Activated CD4-positive, alpha-beta T cell treated with anti-CD3 and anti-CD28 coated beads, Interleukin-2, amount 10 ng/mL, durations not matched to agents 7 days and 5 days (primary cell): ENCODE results near the gene CCER1. TPM values are rescaled to one million over a fixed set of nuclear protein-coding genes. Genes with fewer than 3 reads are reported as not detected.

Experiments
- CTCF ChIA-PET: fragments of 350-600 bp; sonication (Branson Sonifier 250); formaldehyde crosslinking; loops from one replicate; lab custom pipeline; 2021; ENCODE audit warnings: antibody characterized with exemption; lab: Charles Lee
- POLR2A ChIA-PET: fragments of 350-600 bp; sonication (Branson Sonifier 250); formaldehyde crosslinking; loops from one replicate; lab custom pipeline; 2021; ENCODE audit warnings: antibody characterized with exemption; lab: Charles Lee
- DNase-seq: peaks from one replicate; pipeline ENCODE4 v3.0.0-alpha.2; 2020
- H3K27ac Mint-ChIP-seq: one replicate; pipeline ENCODE4 v1.8.0; 2021; ENCODE audit warnings: mild to moderate bottlenecking, moderate library complexity, mixed read lengths
- H3K27me3 Mint-ChIP-seq: one replicate; pipeline ENCODE4 v1.8.0; 2021; ENCODE audit warnings: mixed read lengths
- H3K36me3 Mint-ChIP-seq: one replicate; pipeline ENCODE4 v1.8.0; 2021; ENCODE audit warnings: low read depth, mixed read lengths
- H3K4me1 Mint-ChIP-seq: one replicate; pipeline ENCODE4 v1.8.0; 2021; ENCODE audit warnings: mixed read lengths
- H3K4me3 Mint-ChIP-seq: one replicate; pipeline ENCODE4 v1.8.0; 2021; ENCODE audit warnings: mild to moderate bottlenecking, moderate library complexity, mixed read lengths
- H3K9me3 Mint-ChIP-seq: one replicate; pipeline ENCODE4 v1.8.0; 2021; ENCODE audit warnings: mixed read lengths
- total RNA-seq, 2 experiments: library from RNA; stranded (reverse); gene quantifications; one replicate each; pipeline ENCODE4 v1.2.3, GENCODE V29; 2021

CCER1 gene
- total RNA-seq, 2 experiments from 2014 or later = not detected

DNA sequence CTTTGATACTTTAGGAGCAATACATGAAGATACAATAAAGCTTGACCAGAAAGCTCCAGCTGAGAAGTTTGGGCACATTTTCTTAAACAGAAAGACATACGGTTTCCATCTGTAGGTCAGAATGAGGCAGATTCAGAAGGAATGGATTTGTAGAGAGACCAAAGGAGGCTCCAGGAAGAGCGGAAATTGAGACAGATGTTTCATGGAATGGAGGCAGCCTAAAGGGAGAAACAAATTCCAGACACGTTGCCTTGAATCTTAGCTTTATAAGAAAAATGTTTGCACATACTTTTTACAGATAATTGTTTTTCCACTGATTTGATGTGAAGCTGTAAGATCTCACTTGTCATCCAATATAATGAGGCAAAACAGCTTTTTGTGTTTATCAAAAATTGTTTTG is 25.0 kb upstream of the CCER1 start:
- Mint-ChIP-seq H3K36me3 (no peaks in the 10 kb centered on the region), H3K9me3 (no peaks in the 10 kb centered on the region), H3K4me1 (no peaks in the 10 kb centered on the region), H3K4me3 (no peak overlapping the region), H3K27ac (no peak overlapping the region), H3K27me3 (no peaks in the 10 kb centered on the region)
- ChIA-PET POLR2A (no interaction called here), CTCF (interaction anchor here (1.2 kb wide), 1 partner anchor 366 kb away, joined by 3 read pairs; no protein-coding TSS in a partner anchor)
- no peak for DNase-seq

DNA sequence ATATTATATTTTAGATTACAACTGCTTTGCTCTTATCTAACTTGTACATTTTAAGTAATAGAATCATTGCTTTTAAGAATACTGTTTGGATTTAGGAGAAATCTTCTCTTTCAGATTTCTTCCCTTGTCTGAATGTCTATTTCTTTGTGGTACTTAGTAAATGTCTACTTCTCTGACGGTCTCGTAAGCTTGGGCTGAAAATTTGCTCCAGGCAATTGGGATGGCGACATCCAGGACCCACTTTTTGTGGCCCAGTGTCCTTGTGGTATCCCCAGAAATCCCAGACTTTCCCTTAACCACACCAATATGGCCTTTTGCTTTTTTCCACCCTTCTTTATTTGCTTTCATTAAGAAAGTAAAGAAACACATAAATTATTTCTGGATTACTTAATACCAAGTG is 24.0 kb upstream of the CCER1 start:
- POLR2A ChIA-PET = no interaction called here

DNA sequence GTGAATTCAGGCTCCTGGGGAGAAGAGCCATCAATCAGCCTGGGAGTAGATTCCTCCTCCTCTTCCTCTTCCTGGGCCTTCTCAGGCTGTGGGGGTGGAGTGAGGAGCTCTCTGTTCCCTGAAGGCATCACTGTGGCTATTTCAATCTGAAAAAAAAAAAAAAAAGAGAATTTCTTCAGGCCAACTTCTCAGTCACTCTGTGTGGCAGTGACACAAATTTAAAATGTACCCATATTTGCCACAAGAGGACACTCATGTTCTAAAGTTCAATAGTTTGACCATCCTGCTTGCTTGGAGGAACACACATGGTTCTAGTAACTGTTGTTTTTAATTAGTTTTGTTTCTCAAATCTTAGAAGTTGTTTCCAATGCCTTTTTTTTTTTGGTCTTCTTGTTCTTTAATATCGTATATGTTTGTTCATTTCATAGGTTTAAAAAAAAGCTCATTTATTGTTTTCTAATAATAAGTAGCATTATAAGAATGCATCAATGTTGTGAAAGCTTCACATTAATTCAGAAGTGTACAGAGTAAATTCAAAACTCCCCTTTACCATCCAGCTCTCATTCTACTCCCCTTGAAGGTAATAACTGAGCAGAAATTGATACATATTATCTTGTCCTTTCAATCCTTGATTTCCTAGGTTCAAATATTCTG is 23.3 kb upstream of the CCER1 start:
- CTCF ChIA-PET = interaction anchor here (0.7 kb wide), 3 partner anchors 322 to 928 kb away, joined by 3 to 5 read pairs (median 5); no protein-coding TSS in a partner anchor
- Mint-ChIP-seq H3K9me3 (no peaks in the 10 kb centered on the region), H3K4me1 (no peaks in the 10 kb centered on the region), H3K4me3 (no peak overlapping the region), H3K27me3 (peaks cover 11% of the 10 kb centered on the region), H3K36me3 (no peaks in the 10 kb centered on the region), H3K27ac (no peak overlapping the region)
- no peak for DNase-seq
- POLR2A ChIA-PET = no interaction called here

More for the DNA sequence above, 24.0 kb upstream of the CCER1 start:
- H3K4me1 Mint-ChIP-seq = no peaks in the 10 kb centered on the region
- DNase-seq = no peak
- H3K27me3 Mint-ChIP-seq = peaks cover 6% of the 10 kb centered on the region
- no peaks in the 10 kb centered on the region for H3K9me3 Mint-ChIP-seq
- no peaks in the 10 kb centered on the region for H3K36me3 Mint-ChIP-seq
- no peak overlapping the region for H3K4me3 Mint-ChIP-seq
- no peak overlapping the region for H3K27ac Mint-ChIP-seq
- CTCF ChIA-PET = interaction anchor here (0.7 kb wide), 1 partner anchor 321 kb away, joined by 5 read pairs; no protein-coding TSS in a partner anchor

DNA sequence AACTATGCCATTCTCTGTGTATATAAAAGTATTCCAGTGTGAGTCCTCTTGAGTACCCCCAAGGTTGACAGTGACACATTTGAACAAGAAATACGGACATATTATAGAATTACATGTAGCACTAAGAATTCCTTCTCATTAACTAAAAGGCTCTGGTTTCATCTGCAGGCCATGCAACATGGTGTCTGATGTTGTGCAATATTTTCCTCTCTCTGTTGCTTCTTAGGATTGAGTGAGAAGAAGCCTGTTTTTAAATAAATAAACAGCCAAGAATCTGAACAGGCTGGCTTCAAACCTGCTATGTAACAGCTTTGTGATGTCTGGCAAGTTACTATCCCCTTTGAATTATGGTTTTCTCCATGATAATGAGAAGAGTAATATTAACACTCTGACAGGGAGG is 22.2 kb upstream of the CCER1 start:
- no peaks in the 10 kb centered on the region for H3K9me3 Mint-ChIP-seq
- peaks cover 11% of the 10 kb centered on the region for H3K27me3 Mint-ChIP-seq
- H3K36me3 Mint-ChIP-seq = no peaks in the 10 kb centered on the region
- ChIA-PET CTCF (no interaction called here), POLR2A (no interaction called here)
- no peak overlapping the region for H3K4me3 Mint-ChIP-seq
- DNase-seq = no peak
- H3K4me1 Mint-ChIP-seq = no peaks in the 10 kb centered on the region
- no peak overlapping the region for H3K27ac Mint-ChIP-seq

DNA sequence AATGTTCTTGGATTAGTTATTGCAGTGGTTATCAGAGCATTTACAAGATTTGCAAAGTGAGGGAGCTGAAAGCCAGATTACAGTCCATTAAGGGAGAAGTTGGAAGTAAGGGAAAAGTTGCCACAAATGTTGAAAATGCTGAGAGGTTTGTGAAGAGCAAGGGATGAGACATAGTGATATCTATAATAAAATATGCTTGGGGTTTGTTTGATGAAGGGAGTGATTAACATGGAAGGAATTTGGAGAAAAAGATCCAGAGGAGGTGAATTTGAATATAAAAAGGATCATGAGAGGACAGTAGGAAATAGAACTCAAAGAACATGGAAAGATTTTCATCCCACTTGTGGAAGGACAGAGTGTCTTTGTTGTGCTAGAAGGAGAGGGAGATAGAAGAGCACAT is 19.3 kb upstream of the CCER1 start:
- no peaks in the 10 kb centered on the region for H3K36me3 Mint-ChIP-seq
- ChIA-PET CTCF (no interaction called here), POLR2A (no interaction called here)
- DNase-seq = no peak
- H3K9me3 Mint-ChIP-seq = no peaks in the 10 kb centered on the region
- H3K4me1 Mint-ChIP-seq = no peaks in the 10 kb centered on the region
- H3K27ac Mint-ChIP-seq = no peak overlapping the region
- no peak overlapping the region for H3K4me3 Mint-ChIP-seq
- peaks cover 11% of the 10 kb centered on the region for H3K27me3 Mint-ChIP-seq

DNA sequence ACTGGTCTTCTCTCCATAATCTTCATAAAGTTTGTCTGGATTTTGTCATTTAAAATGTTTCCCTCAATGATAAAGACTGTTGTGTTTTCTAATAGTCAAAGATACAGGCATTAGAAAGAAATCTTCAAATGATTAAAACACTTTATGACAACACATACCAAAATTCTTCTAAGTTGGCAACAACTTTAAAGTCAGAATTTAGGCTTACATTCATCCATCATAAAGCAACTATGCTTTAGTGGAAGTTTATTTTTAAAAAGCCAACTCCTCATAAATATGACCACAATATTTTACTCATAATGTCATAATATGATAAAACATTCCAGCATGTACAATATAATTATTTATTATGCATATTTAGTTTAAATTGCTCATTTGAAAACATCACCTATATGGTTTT is 17.2 kb upstream of the CCER1 start:
- no peak for DNase-seq
- CTCF ChIA-PET = no interaction called here
- no peaks in the 10 kb centered on the region for H3K36me3 Mint-ChIP-seq
- no peak overlapping the region for H3K27ac Mint-ChIP-seq
- POLR2A ChIA-PET = no interaction called here
- H3K4me1 Mint-ChIP-seq = no peaks in the 10 kb centered on the region
- no peaks in the 10 kb centered on the region for H3K9me3 Mint-ChIP-seq
- peaks cover 12% of the 10 kb centered on the region for H3K27me3 Mint-ChIP-seq
- H3K4me3 Mint-ChIP-seq = no peak overlapping the region

DNA sequence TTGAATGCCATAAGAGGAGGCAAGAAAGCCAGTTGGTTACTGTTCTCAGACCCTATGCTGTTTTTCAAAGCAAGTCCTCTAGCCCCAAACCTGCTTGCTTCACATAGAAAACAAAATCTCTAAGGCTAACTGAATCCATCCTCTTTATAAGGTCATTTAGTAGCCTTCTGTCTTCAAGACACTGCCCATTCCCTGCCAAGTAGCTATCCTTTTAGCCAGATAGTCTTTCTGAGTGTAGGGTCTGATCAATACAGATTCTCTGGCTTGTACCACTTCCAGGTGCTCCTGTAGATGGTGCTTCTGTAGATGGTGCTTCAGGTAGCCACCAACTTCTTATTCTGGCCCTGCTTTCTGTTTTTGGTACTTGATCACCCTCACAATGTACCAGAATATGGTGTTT is 15.9 kb upstream of the CCER1 start:
- no peaks in the 10 kb centered on the region for H3K4me1 Mint-ChIP-seq
- ChIA-PET POLR2A (no interaction called here), CTCF (no interaction called here)
- H3K27me3 Mint-ChIP-seq = peaks cover 14% of the 10 kb centered on the region
- no peaks in the 10 kb centered on the region for H3K36me3 Mint-ChIP-seq
- DNase-seq = no peak
- no peak overlapping the region for H3K27ac Mint-ChIP-seq
- no peaks in the 10 kb centered on the region for H3K9me3 Mint-ChIP-seq
- H3K4me3 Mint-ChIP-seq = no peak overlapping the region

DNA sequence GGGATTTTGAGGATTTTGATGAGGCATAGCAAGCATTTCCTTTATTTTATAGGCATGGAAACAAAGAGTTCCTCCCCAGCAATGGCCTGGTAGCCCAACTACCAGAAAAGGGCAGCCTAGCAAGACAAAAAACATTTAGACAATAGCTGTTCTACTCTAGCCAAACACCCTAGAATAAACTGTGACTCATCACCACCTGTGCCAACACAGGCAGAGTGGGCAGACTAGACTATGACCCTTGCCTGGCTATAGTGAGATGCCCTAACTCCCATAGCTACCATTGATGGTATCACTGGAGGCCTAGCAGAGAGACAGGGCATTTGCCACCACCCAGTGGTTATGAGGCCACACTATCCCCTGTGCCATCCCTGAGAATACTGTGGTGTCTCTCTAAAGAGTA is 15.5 kb upstream of the CCER1 start:
- CTCF ChIA-PET = no interaction called here
- POLR2A ChIA-PET = no interaction called here
- Mint-ChIP-seq H3K9me3 (no peaks in the 10 kb centered on the region), H3K4me1 (no peaks in the 10 kb centered on the region), H3K36me3 (no peaks in the 10 kb centered on the region), H3K4me3 (no peak overlapping the region), H3K27ac (no peak overlapping the region), H3K27me3 (peaks cover 14% of the 10 kb centered on the region)
- no peak for DNase-seq

DNA sequence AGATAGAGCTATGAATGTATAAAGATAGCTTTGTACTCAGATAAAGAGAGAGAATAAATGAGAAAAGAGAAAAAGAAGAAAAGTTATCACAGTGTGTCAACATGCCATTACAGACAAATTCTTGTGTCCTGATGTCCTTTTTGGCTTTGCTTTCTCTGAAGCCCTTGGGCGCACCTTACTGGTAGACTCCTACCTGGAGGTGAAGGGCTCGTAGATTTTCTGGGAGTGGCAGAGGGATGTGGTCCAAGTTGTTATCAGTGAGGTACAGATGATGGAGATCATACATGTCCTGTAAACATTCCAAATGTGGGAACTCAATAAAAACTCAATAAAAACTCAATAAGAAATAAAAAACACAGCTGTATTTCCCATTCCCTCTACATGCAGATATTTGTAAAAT is 14.9 kb upstream of the CCER1 start:
- Mint-ChIP-seq H3K36me3 (no peaks in the 10 kb centered on the region), H3K27ac (no peak overlapping the region), H3K4me3 (no peak overlapping the region), H3K9me3 (no peaks in the 10 kb centered on the region), H3K4me1 (no peaks in the 10 kb centered on the region), H3K27me3 (peaks cover 14% of the 10 kb centered on the region)
- ChIA-PET POLR2A (no interaction called here), CTCF (no interaction called here)
- DNase-seq = no peak

DNA sequence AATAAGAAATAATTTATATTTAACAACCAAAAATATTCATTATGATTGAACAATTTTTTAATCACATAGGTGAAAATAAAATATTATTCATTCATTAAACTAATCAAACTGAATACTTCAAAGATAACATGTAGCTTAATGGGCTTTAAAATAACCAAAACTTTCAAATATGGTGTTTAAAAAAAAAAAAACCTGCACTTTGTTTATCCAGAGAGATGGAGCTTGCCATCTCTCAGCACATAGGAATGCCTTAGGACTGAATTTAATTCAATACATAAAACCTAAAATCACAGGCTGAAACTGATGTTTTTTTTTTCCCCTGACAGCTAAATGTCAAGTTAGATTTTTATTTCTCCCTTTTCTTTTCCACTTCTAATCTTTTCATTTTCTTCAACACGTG is 14.4 kb upstream of the CCER1 start:
- Mint-ChIP-seq H3K4me1 (no peaks in the 10 kb centered on the region), H3K27me3 (peaks cover 12% of the 10 kb centered on the region), H3K4me3 (no peak overlapping the region), H3K27ac (no peak overlapping the region), H3K36me3 (no peaks in the 10 kb centered on the region), H3K9me3 (no peaks in the 10 kb centered on the region)
- POLR2A ChIA-PET = no interaction called here
- CTCF ChIA-PET = no interaction called here
- no peak for DNase-seq

DNA sequence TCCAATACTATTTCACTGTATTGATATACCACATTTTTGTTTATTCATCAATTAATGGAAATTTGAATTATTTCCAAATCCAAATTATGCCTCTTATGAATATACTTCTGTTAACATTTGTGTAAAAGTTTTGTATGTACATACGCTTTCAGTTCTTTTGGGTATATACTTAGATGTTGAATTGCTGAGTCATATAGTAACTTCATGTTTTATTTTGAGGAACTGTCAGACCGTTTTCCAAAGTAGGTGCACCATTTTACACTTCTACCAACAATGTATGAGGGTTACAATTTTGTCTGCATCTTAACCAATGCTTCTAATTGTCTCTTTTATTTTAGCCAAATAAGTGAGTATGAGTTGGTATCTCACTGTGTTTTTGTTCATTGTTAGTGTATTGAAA is 10.2 kb upstream of the CCER1 start:
- no peaks in the 10 kb centered on the region for H3K36me3 Mint-ChIP-seq
- peaks cover 4% of the 10 kb centered on the region for H3K27me3 Mint-ChIP-seq
- H3K27ac Mint-ChIP-seq = no peak overlapping the region
- H3K4me3 Mint-ChIP-seq = no peak overlapping the region
- ChIA-PET CTCF (no interaction called here), POLR2A (no interaction called here)
- no peak for DNase-seq
- no peaks in the 10 kb centered on the region for H3K4me1 Mint-ChIP-seq
- H3K9me3 Mint-ChIP-seq = no peaks in the 10 kb centered on the region

DNA sequence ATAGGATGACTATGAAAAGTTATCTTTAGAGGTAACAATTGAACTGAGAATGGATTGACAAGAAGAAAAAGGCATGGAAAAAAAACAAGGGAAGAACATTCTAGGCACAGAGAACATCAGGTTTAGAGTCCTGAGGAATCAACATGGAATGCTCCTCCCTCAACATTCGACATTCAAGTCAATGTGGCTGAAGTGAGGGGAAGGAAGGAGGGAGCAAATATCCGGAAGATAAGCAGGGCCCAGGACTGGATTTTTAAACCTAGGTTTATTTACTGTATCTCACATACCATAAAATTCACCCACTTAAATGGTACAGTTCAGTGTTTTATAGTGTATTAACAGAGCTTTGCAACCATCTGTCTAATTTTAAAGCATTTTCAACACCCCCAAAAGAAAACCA is 9.6 kb upstream of the CCER1 start:
- POLR2A ChIA-PET = no interaction called here

DNA sequence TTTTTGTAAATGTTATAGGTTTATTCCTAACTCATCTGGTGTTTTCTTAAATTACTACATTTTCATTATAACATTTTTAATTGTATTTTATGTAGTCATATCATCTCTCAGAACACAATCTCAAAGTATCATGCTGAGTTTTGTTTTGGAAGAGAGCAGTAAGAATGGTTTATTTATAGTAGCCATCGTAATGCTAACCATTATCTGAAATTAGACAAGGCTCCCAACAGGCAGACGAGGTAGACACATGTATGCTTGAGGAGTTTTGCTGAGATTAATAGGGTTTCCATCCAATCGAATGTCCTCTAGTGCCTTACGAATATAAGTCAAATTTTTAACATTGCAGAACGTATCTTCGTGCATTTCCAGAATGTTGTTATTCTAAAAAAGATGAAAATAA is 9.0 kb upstream of the CCER1 start:
- no peaks in the 10 kb centered on the region for H3K4me1 Mint-ChIP-seq
- peaks cover 4% of the 10 kb centered on the region for H3K27me3 Mint-ChIP-seq
- no peaks in the 10 kb centered on the region for H3K9me3 Mint-ChIP-seq
- no peak overlapping the region for H3K4me3 Mint-ChIP-seq
- CTCF ChIA-PET = no interaction called here
- no peak overlapping the region for H3K27ac Mint-ChIP-seq
- POLR2A ChIA-PET = no interaction called here
- DNase-seq = no peak
- H3K36me3 Mint-ChIP-seq = no peaks in the 10 kb centered on the region

More for the DNA sequence above, 9.6 kb upstream of the CCER1 start:
- no peak overlapping the region for H3K27ac Mint-ChIP-seq
- CTCF ChIA-PET = no interaction called here
- no peak for DNase-seq
- no peaks in the 10 kb centered on the region for H3K4me1 Mint-ChIP-seq
- no peaks in the 10 kb centered on the region for H3K9me3 Mint-ChIP-seq
- H3K36me3 Mint-ChIP-seq = no peaks in the 10 kb centered on the region
- H3K27me3 Mint-ChIP-seq = peaks cover 4% of the 10 kb centered on the region
- H3K4me3 Mint-ChIP-seq = no peak overlapping the region

DNA sequence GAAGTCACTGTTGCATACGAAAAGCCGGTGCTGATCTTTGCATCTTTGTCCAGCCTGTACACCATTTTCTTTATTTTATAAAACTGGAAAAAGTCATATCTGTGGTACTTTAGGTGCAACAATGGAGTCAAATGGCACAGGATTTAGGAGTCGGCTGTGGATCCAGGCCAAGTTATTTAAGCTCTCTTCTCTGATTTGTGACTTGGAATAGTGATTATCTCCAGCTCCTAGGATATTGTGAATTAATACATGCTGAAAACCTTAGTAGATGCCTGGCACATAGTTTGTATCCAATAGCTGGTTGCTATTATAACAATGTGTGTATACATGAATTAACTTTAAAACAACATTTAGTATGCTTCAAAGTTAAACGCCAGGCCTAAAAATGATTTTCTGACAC is 6.2 kb upstream of the CCER1 start:
- no peaks in the 10 kb centered on the region for H3K27me3 Mint-ChIP-seq
- POLR2A ChIA-PET = no interaction called here
- H3K4me1 Mint-ChIP-seq = no peaks in the 10 kb centered on the region
- H3K36me3 Mint-ChIP-seq = no peaks in the 10 kb centered on the region
- H3K9me3 Mint-ChIP-seq = no peaks in the 10 kb centered on the region
- no peak overlapping the region for H3K4me3 Mint-ChIP-seq
- no peak for DNase-seq
- H3K27ac Mint-ChIP-seq = no peak overlapping the region
- CTCF ChIA-PET = no interaction called here
